H9 (cell line): Measurements from ENCODE around the gene BIRC6. TPM values are rescaled to one million over a fixed set of nuclear protein-coding genes. Genes with fewer than 3 reads are reported as not detected.

Experiments used
- DNase-seq: peaks from one replicate; pipeline ENCODE4 v3.0.0-alpha.2; 2017
- H2AFZ ChIP-seq: one replicate; pipeline ENCODE4 v1.6.1; 2013; ENCODE audit warnings: mild to moderate bottlenecking, low read length, control low read depth, moderate library complexity
- H2AK5ac ChIP-seq: 2 replicates; pipeline ENCODE4 v1.6.1; 2013; ENCODE audit warnings: low read length, control low read depth, mixed read lengths; ENCODE audit not compliant: insufficient read length
- H2BK120ac ChIP-seq: one replicate; pipeline ENCODE4 v1.6.1; 2013; ENCODE audit warnings: low read depth, mild to moderate bottlenecking, low read length, control low read depth, inconsistent platforms; ENCODE audit not compliant: poor library complexity, severe bottlenecking
- H2BK12ac ChIP-seq: 2 replicates; pipeline ENCODE4 v1.6.1; 2013; ENCODE audit warnings: low read length, control low read depth, mixed read lengths, low read depth; ENCODE audit not compliant: insufficient read length
- H2BK15ac ChIP-seq: 2 replicates; pipeline ENCODE4 v1.6.1; 2013; ENCODE audit warnings: low read depth, low read length, control low read depth
- H2BK20ac ChIP-seq: one replicate; pipeline ENCODE4 v1.6.1; 2013; ENCODE audit warnings: low read depth, mild to moderate bottlenecking, low read length, control low read depth, inconsistent platforms; ENCODE audit not compliant: poor library complexity, severe bottlenecking
- H2BK5ac ChIP-seq: 2 replicates; pipeline ENCODE4 v1.6.1; 2013; ENCODE audit warnings: low read length, control low read depth, mixed read lengths; ENCODE audit not compliant: insufficient read length
- H3K14ac ChIP-seq: 2 replicates; pipeline ENCODE4 v1.6.1; 2013; ENCODE audit warnings: low read length, control low read depth; ENCODE audit not compliant: insufficient read depth
- H3K18ac ChIP-seq: 2 replicates; pipeline ENCODE4 v1.6.1; 2013; ENCODE audit warnings: low read depth, mild to moderate bottlenecking, mixed read lengths, low read length, control low read depth; ENCODE audit not compliant: insufficient read length
- H3K23ac ChIP-seq: 2 replicates; pipeline ENCODE4 v1.6.1; 2013; ENCODE audit warnings: low read length, control low read depth, mixed read lengths, low read depth; ENCODE audit not compliant: insufficient read length
- H3K23me2 ChIP-seq: 2 replicates; pipeline ENCODE4 v1.6.1; 2013; ENCODE audit warnings: low read depth, mild to moderate bottlenecking, mixed read lengths, low read length, control low read depth; ENCODE audit not compliant: insufficient read length, poor library complexity, severe bottlenecking
- H3K27ac ChIP-seq: 2 replicates; pipeline ENCODE4 v1.5.1; 2013; ENCODE audit warnings: low read length, control low read depth, mixed read lengths, low read depth; ENCODE audit not compliant: insufficient read length
- H3K27me3 ChIP-seq: 2 replicates; pipeline ENCODE4 v1.6.1; 2013; ENCODE audit warnings: low read length, control low read depth, inconsistent platforms; ENCODE audit not compliant: insufficient read depth
- H3K4ac ChIP-seq: 2 replicates; pipeline ENCODE4 v1.6.1; 2013; ENCODE audit warnings: low read depth, mild to moderate bottlenecking, control low read depth, inconsistent platforms, low read length, moderate library complexity
- H3K4me1 ChIP-seq: 2 replicates; pipeline ENCODE4 v1.6.1; 2013; ENCODE audit warnings: low read length, control low read depth, inconsistent platforms; ENCODE audit not compliant: insufficient read depth
- H3K4me2 ChIP-seq: 2 replicates; pipeline ENCODE4 v1.6.1; 2013; ENCODE audit warnings: low read length, control low read depth, mixed read lengths; ENCODE audit not compliant: insufficient read length, insufficient read depth
- H3K56ac ChIP-seq: 2 replicates; pipeline ENCODE4 v1.6.1; 2013; ENCODE audit warnings: low read depth, mild to moderate bottlenecking, mixed read lengths, low read length, control low read depth; ENCODE audit not compliant: insufficient read length
- H3K79me1 ChIP-seq: 2 replicates; pipeline ENCODE4 v1.6.1; 2013; ENCODE audit warnings: low read depth, mild to moderate bottlenecking, moderate library complexity, low read length, control low read depth, inconsistent platforms; ENCODE audit not compliant: insufficient read depth, poor library complexity, severe bottlenecking
- H3K79me2 ChIP-seq: 2 replicates; pipeline ENCODE4 v1.6.1; 2013; ENCODE audit warnings: low read length, control low read depth, inconsistent platforms; ENCODE audit not compliant: insufficient read depth
- H3K9ac ChIP-seq: 2 replicates; pipeline ENCODE4 v1.6.1; 2013; ENCODE audit warnings: low read length, control low read depth, mixed read lengths; ENCODE audit not compliant: insufficient read length; ENCODE audit errors: extremely low read depth
- H3K9me3 ChIP-seq: one replicate; pipeline ENCODE4 v1.6.1; 2013; ENCODE audit warnings: low read depth, low read length, inconsistent platforms; ENCODE audit not compliant: control insufficient read depth
- H3T11ph ChIP-seq: one replicate; pipeline ENCODE4 v1.6.1; 2013; ENCODE audit warnings: mild to moderate bottlenecking, low read length, control low read depth, inconsistent platforms
- H4K20me1 ChIP-seq: one replicate; pipeline ENCODE4 v1.6.1; 2013; ENCODE audit not compliant: control insufficient read depth, insufficient read length, insufficient read depth
- H4K5ac ChIP-seq: 2 replicates; pipeline ENCODE4 v1.6.1; 2013; ENCODE audit warnings: low read depth, mild to moderate bottlenecking, mixed read lengths, low read length, control low read depth; ENCODE audit not compliant: insufficient read length
- H4K8ac ChIP-seq: replicated peaks from 2 replicates; pipeline ENCODE4 v1.6.1; 2013; ENCODE audit warnings: low read length, control low read depth, mixed read lengths, low read depth; ENCODE audit not compliant: insufficient read length
- H4K91ac ChIP-seq: 2 replicates; pipeline ENCODE4 v1.6.1; 2013; ENCODE audit warnings: low read depth, mild to moderate bottlenecking, moderate library complexity, mixed read lengths, low read length, control low read depth; ENCODE audit not compliant: insufficient read length
- H3K27ac Mint-ChIP-seq, 3 experiments: 2 replicates in 2 of 3; 3 replicates in 1 of 3; pipeline ENCODE4 v1.8.0; 2020 to 2021; ENCODE audit warnings: mixed read lengths in 3 of 3, mild to moderate bottlenecking in 1 of 3, moderate library complexity in 1 of 3
- H3K27me3 Mint-ChIP-seq: 2 replicates; pipeline ENCODE4 v1.8.0; 2021; ENCODE audit warnings: low read depth, mild to moderate bottlenecking, moderate library complexity, mixed read lengths
- H3K36me3 Mint-ChIP-seq, 3 experiments: 2 replicates in 2 of 3; 3 replicates in 1 of 3; pipeline ENCODE4 v1.8.0; 2020 to 2021; ENCODE audit warnings: low read depth in 3 of 3, mixed read lengths in 3 of 3; ENCODE audit not compliant: insufficient read depth in 1 of 3
- H3K4me1 Mint-ChIP-seq, 2 experiments: 2 replicates each; pipeline ENCODE4 v1.8.0; 2020; ENCODE audit warnings: mixed read lengths in 2 of 2
- H3K4me3 Mint-ChIP-seq, 2 experiments: 2 replicates in 1 of 2; 3 replicates in 1 of 2; pipeline ENCODE4 v1.8.0; 2020 to 2021; ENCODE audit warnings: mild to moderate bottlenecking in 2 of 2, mixed read lengths in 2 of 2, moderate library complexity in 1 of 2
- H3K9me3 Mint-ChIP-seq, 2 experiments: 2 replicates in 1 of 2; 3 replicates in 1 of 2; pipeline ENCODE4 v1.8.0; 2020; ENCODE audit warnings: mild to moderate bottlenecking in 2 of 2, mixed read lengths in 2 of 2, moderate library complexity in 1 of 2
- CTCF ChIP-seq: fragments of 200-600 bp; sonication (generic); conservative IDR thresholded peaks from 3 replicates; pipeline ENCODE4 v1.8.0; 2021; ENCODE audit warnings: antibody characterized with exemption, mild to moderate bottlenecking
- WGBS: extraction: QIAGEN DNeasy Blood & Tissue Kit; methylation state at CpG from one replicate; pipeline ENCODE4 v1.1.7; 2013; ENCODE audit warnings: missing lambda C conversion rate, low lambda C conversion rate, mixed read lengths; ENCODE audit not compliant: insufficient read length; ENCODE audit errors: extremely low coverage; 5-methylcytosine and 5-hydroxymethylcytosine counted together
- total RNA-seq: library from RNA; stranded (reverse); gene quantifications from 2 replicates; pipeline ENCODE4 v1.2.1, GENCODE V29; 2021

The BIRC6 gene
- total RNA-seq, 1 experiment from 2014 or later: 78.8 TPM

- H3K23ac ChIP-seq: no peak overlapping the region
- no peak overlapping the region for H2AFZ ChIP-seq
- no peaks in the 10 kb centered on the region for H3K27me3 ChIP-seq
- H3K18ac ChIP-seq: no peak overlapping the region
- DNase-seq: no peak
- H3K9ac ChIP-seq: no peak overlapping the region
- H4K8ac ChIP-seq: no peak overlapping the region
- peaks cover 20 to 40% (median 35%) of the 10 kb centered on the region in 3 experiments; a peak in 6 of 7 replicates for H3K36me3 Mint-ChIP-seq
- no peaks in the 10 kb centered on the region; the same call in 1 of the 2 replicates for H3K79me2 ChIP-seq
- H2AK5ac ChIP-seq: no peak overlapping the region
- no peak overlapping the region for H3T11ph ChIP-seq
- H2BK120ac ChIP-seq: no peak overlapping the region
- no peak overlapping the region for H3K4me3 Mint-ChIP-seq
- H2BK12ac ChIP-seq: no peak overlapping the region
- no peak overlapping the region for H4K91ac ChIP-seq
- no peak overlapping the region for H2BK20ac ChIP-seq
- no peaks in the 10 kb centered on the region for H3K4me1 ChIP-seq
- no peak overlapping the region for H2BK15ac ChIP-seq
- H3K14ac ChIP-seq: no peak overlapping the region
- no peak overlapping the region for H4K5ac ChIP-seq
- no peaks in the 10 kb centered on the region for H3K9me3 ChIP-seq
- no peak for TF ChIP-seq CTCF
- H3K9me3 Mint-ChIP-seq: no peaks in the 10 kb centered on the region
- H3K4me1 Mint-ChIP-seq: peaks cover 9 to 14% of the 10 kb centered on the region in 2 experiments; a peak in 3 of 4 replicates
- H3K79me1 ChIP-seq: peaks cover 3% of the 10 kb centered on the region
- H3K4ac ChIP-seq: no peak overlapping the region
- H2BK5ac ChIP-seq: no peak overlapping the region
- no peak overlapping the region for H3K4me2 ChIP-seq
- no peaks in the 10 kb centered on the region for H3K27me3 Mint-ChIP-seq
- H3K23me2 ChIP-seq: no peaks in the 10 kb centered on the region
- no CpG with 5 or more reads among the region's 10 CpGs for WGBS
- no peak overlapping the region for H3K27ac Mint-ChIP-seq
- no peak overlapping the region for H3K27ac ChIP-seq
- no peak overlapping the region for H3K56ac ChIP-seq
- H4K20me1 ChIP-seq: no peaks in the 10 kb centered on the region
These were observed 60.8 kb downstream of the BIRC6 start for GRCh38 chr2:32417659-32418058.
